DND-41 (cell line): ENCODE data around the gene SMARCB1.

Experiments used
- ATAC-seq: fragments of 200-7000 bp; cut with Tn5 transposase; 3 replicates; pipeline ENCODE4 v1.9.1; 2021; ENCODE audit warnings: low read depth; ENCODE audit not compliant: insufficient read depth
- DNase-seq: peaks from one replicate; pipeline ENCODE4 v3.0.0-alpha.2; 2020
- H2AFZ ChIP-seq: 2 replicates; pipeline ENCODE4 v1.6.0; 2012; ENCODE audit warnings: low read depth, low read length
- H3K27ac ChIP-seq: 2 replicates; pipeline ENCODE4 v1.5.1; 2012; ENCODE audit warnings: low read length, inconsistent platforms
- H3K27me3 ChIP-seq: fragments of 200-600 bp; sonication (generic); 2 replicates; pipeline ENCODE4 v1.6.0; 2012; ENCODE audit warnings: low read length, mild to moderate bottlenecking, inconsistent platforms; ENCODE audit not compliant: insufficient read depth, poor library complexity
- H3K36me3 ChIP-seq: 2 replicates; pipeline ENCODE4 v1.5.1; 2012; ENCODE audit warnings: low read length, inconsistent platforms; ENCODE audit not compliant: insufficient read depth
- H3K4me1 ChIP-seq: 2 replicates; pipeline ENCODE4 v1.5.1; 2012; ENCODE audit warnings: mild to moderate bottlenecking, low read length; ENCODE audit not compliant: insufficient read depth
- H3K4me2 ChIP-seq: 2 replicates; pipeline ENCODE4 v1.6.0; 2012; ENCODE audit warnings: mild to moderate bottlenecking, moderate library complexity, low read length, inconsistent platforms; ENCODE audit not compliant: insufficient read depth
- H3K4me3 ChIP-seq, 2 experiments: fragments of 200-600 bp in 1 of 2; shearing (Covaris generic) in 1 of 2; 2 replicates each; pipeline ENCODE4 v1.5.1; 2012 to 2016; ENCODE audit warnings: inconsistent platforms in 2 of 2, low read length in 2 of 2, mild to moderate bottlenecking in 2 of 2, low read depth in 1 of 2, moderate library complexity in 1 of 2
- H3K79me2 ChIP-seq: 2 replicates; pipeline ENCODE4 v1.6.0; 2012; ENCODE audit warnings: low read length, inconsistent platforms; ENCODE audit not compliant: insufficient read depth
- H3K9ac ChIP-seq: 2 replicates; pipeline ENCODE4 v1.6.0; 2012; ENCODE audit warnings: low read depth, mild to moderate bottlenecking, inconsistent platforms, low read length, moderate library complexity
- H3K9me3 ChIP-seq: 2 replicates; pipeline ENCODE4 v1.5.1; 2012; ENCODE audit warnings: low read length, moderate library complexity, mild to moderate bottlenecking, inconsistent platforms; ENCODE audit not compliant: insufficient read depth, severe bottlenecking
- H4K20me1 ChIP-seq: 2 replicates; pipeline ENCODE4 v1.6.0; 2012; ENCODE audit warnings: low read length; ENCODE audit not compliant: insufficient read depth
- EZH2 ChIP-seq: IDR thresholded peaks from 3 replicates; pipeline ENCODE4 v1.6.1; 2012; ENCODE audit warnings: borderline replicate concordance, low read depth, mild to moderate bottlenecking, moderate library complexity, low read length, inconsistent platforms; ENCODE audit not compliant: severe bottlenecking
- TF ChIP-seq, protein P1 (sequence below): IDR thresholded peaks from 2 replicates; pipeline ENCODE4 v1.5.1; 2012; ENCODE audit warnings: borderline replicate concordance, low read length, moderate library complexity, mild to moderate bottlenecking; ENCODE audit not compliant: poor library complexity, severe bottlenecking; ENCODE audit errors: extremely low read depth

Gene SMARCB1

DNA sequence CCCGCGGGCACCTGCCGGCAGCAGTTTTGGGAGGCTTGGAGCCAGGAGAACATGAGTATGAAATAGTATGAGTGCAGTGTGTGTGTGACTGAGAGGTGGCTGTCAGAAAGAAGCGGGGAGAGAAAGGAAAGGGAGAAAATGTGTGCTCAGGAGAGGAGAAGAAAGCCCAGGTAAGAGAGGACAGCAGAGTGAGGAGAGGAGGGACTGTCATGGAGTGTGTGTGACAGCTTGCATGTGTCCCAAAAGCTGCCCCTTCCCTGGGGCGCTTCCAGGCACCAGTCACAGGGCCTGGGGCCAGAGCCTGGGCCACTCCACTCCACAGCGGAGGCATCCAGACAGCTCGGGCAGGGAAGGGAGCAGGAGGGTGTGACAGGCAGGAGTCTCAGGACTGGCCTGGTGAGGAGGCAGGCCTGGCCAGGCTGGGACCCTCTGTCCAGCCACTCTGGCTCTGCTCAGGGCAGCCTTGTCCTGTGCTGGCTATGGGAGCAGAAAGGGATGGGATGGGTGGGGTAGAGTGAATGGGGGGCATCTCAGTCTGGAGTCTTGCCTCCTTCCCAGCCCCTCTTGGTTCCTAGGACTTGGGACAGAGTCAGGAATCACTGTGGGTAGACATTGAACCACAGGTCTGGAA lies 13.2 kb upstream of the SMARCB1 start:
- no peak overlapping the region for H2AFZ ChIP-seq
- no peak overlapping the region for H3K27ac ChIP-seq
- H3K4me2 ChIP-seq, result no peak overlapping the region
- H3K27me3 ChIP-seq, result no peaks in the 10 kb centered on the region
- no peaks in the 10 kb centered on the region for H3K79me2 ChIP-seq
- H3K9me3 ChIP-seq, result no peaks in the 10 kb centered on the region
- no peak overlapping the region for H3K9ac ChIP-seq
- no peak for DNase-seq
- H3K4me3 ChIP-seq, result no peak overlapping the region
- TF ChIP-seq, protein P1, sequence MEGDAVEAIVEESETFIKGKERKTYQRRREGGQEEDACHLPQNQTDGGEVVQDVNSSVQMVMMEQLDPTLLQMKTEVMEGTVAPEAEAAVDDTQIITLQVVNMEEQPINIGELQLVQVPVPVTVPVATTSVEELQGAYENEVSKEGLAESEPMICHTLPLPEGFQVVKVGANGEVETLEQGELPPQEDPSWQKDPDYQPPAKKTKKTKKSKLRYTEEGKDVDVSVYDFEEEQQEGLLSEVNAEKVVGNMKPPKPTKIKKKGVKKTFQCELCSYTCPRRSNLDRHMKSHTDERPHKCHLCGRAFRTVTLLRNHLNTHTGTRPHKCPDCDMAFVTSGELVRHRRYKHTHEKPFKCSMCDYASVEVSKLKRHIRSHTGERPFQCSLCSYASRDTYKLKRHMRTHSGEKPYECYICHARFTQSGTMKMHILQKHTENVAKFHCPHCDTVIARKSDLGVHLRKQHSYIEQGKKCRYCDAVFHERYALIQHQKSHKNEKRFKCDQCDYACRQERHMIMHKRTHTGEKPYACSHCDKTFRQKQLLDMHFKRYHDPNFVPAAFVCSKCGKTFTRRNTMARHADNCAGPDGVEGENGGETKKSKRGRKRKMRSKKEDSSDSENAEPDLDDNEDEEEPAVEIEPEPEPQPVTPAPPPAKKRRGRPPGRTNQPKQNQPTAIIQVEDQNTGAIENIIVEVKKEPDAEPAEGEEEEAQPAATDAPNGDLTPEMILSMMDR, result no peak
- TF ChIP-seq EZH2, result no peak
- no peaks in the 10 kb centered on the region for H3K36me3 ChIP-seq
- ATAC-seq, result no peak
- H3K4me1 ChIP-seq, result peaks cover 8% of the 10 kb centered on the region
- H4K20me1 ChIP-seq, result no peaks in the 10 kb centered on the region

DNA sequence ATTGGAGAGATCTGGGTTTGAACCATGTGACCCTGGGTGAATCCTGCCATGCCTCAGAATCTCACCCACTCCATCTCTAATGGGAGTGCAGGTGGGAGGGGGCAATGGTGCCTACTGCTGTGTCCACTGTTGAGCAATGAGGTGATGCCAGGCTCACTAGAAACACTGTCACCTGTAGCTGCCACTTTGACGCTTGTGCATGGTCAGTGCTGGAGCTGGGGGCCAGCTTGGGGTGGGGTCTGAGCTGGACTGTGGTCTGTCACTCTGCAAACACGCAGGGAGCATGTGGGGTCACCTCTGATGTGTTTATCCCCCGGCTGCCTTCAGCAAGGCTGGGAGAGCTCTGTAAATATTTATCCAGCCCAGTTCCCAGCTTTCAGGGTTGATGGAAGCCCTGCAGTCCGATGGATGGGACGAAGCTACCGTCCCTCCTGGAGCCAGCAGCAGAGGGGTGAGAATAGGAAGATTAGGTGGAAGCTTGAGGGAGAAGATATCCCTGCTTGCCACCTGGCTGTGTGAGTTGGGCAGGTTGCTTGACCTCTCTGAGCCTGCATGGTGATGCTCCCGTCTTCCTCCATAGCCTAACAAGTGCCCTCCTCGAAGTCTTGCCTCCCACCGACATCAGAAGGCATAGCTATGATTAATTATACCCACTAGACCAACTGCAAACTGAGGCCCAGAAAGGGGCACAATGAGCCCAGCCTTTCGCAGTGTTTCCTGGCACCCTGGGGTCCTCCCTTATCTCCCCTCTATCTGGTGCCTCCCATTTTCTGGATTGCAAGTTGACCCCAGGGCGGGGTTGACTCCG lies 12.4 kb upstream of the SMARCB1 start:
- ATAC-seq (no peak), DNase-seq (no peak)
- no peaks in the 10 kb centered on the region for H3K27me3 ChIP-seq
- no peak overlapping the region for H3K4me2 ChIP-seq
- H3K79me2 ChIP-seq, result no peaks in the 10 kb centered on the region
- H3K4me3 ChIP-seq, result no peak overlapping the region
- no peak overlapping the region for H3K9ac ChIP-seq
- H2AFZ ChIP-seq, result no peak overlapping the region
- peaks cover 8% of the 10 kb centered on the region for H3K4me1 ChIP-seq
- no peaks in the 10 kb centered on the region for H4K20me1 ChIP-seq
- no peaks in the 10 kb centered on the region for H3K36me3 ChIP-seq
- no peaks in the 10 kb centered on the region for H3K9me3 ChIP-seq
- no peak for TF ChIP-seq EZH2
- TF ChIP-seq, protein P1, result no peak
- H3K27ac ChIP-seq, result no peak overlapping the region

DNA sequence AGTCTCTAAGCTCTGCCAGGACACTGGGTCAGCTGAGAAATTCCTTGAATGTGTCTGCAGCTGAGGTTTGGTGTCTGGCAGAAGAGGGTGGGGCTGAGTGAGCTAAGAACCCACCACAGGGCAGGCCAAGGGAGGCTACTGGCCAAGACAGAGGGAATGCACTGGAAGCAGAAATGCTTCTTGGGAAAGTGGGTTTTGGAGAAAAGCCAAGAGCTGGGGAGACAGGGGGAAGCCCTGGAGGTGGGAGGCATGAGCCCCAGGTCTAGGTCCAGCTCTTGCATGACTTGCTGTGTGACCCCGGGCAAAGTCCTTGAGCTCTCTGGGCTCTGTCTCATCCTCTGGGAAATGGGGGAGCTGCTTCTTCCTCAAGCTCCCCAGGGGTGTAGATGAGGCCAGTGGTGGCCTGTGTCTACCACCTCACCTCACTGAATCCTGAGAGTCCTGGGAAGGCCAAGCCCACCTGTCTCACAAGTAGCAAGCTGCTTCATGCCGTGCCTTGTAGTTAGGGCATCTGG lies 11.8 kb upstream of the SMARCB1 start:
- ATAC-seq, result no peak
- no peak for DNase-seq
- H3K79me2 ChIP-seq, result no peaks in the 10 kb centered on the region
- no peaks in the 10 kb centered on the region for H4K20me1 ChIP-seq
- no peak overlapping the region for H3K4me3 ChIP-seq
- H2AFZ ChIP-seq, result no peak overlapping the region
- no peak overlapping the region for H3K27ac ChIP-seq
- TF ChIP-seq EZH2, result no peak
- TF ChIP-seq, protein P1, result no peak
- no peak overlapping the region for H3K4me2 ChIP-seq
- no peaks in the 10 kb centered on the region for H3K9me3 ChIP-seq
- peaks cover 8% of the 10 kb centered on the region for H3K4me1 ChIP-seq
- H3K9ac ChIP-seq, result no peak overlapping the region
- H3K36me3 ChIP-seq, result no peaks in the 10 kb centered on the region
- H3K27me3 ChIP-seq, result no peaks in the 10 kb centered on the region
